ENCODE measurements around the gene NACC1. TPM values are rescaled to one million over a fixed set of nuclear protein-coding genes. Genes with fewer than 3 reads are reported as not detected.

Gene NACC1
- polyA plus RNA-seq, 1 donor (not counting 4 experiments of a cell fraction or from before 2014, with no cell fraction given): 32.9 TPM

- Histone ChIP-seq H3K4me2 (ENCODE audit: control insufficient read depth, extremely low read depth, insufficient read depth, low read depth, low read length) (no peak overlapping the region), H3K4me1 (ENCODE audit: control insufficient read depth, extremely low read depth, insufficient read depth, low read length) (no peaks in the 10 kb centered on the region), H2AFZ (ENCODE audit: control insufficient read depth, low read length) (no peak overlapping the region), H3K9me3 (ENCODE audit: control insufficient read depth, low read depth, low read length) (no peaks in the 10 kb centered on the region), H3K4me3 (ENCODE audit: control insufficient read depth in 2 of 3, extremely low read depth in 1 of 3, insufficient read depth in 2 of 3, low read depth in 1 of 3, low read length in 3 of 3) (no peak overlapping the region), H3K9me1 (ENCODE audit: control insufficient read depth, extremely low read depth, insufficient read depth, low read length) (no peaks in the 10 kb centered on the region), H4K20me1 (ENCODE audit: control insufficient read depth, extremely low read depth, insufficient read depth, low read length) (no peaks in the 10 kb centered on the region), H3K27me3 (ENCODE audit: control insufficient read depth, extremely low read depth, insufficient read depth, low read length) (no peaks in the 10 kb centered on the region), H3K36me3 (ENCODE audit: control insufficient read depth in 2 of 2, extremely low read depth in 1 of 2, insufficient read depth in 2 of 2, low read length in 2 of 2) (peaks cover 10 to 33% of the 10 kb centered on the region in 2 experiments), H3K9ac (ENCODE audit: control insufficient read depth, extremely low read depth, insufficient read depth, low read length) (no peak overlapping the region), H3K79me2 (ENCODE audit: control insufficient read depth, insufficient read depth, low read length) (peaks cover 3% of the 10 kb centered on the region), H3K27ac (ENCODE audit: control insufficient read depth, insufficient read depth, low read length) (no peak overlapping the region)
- dilution Hi-C loops (cut with MboI; ENCODE audit: extremely low pct_ligation_motif_present, low sequenced_read_pairs): no loop called here
- TF ChIP-seq CTCF (optimal IDR thresholded peaks at IDR 0.05 in 1 of 3, IDR thresholded peaks at IDR 0.05 in 1 of 3, conservative IDR thresholded peaks at IDR 0.05 in 1 of 3; ENCODE audit: extremely low read depth in 1 of 3, insufficient read depth in 2 of 3, low read length in 3 of 3) (peak in 1 of 3 experiments; percentile 6), EZH2 (IDR thresholded peaks at IDR 0.05; ENCODE audit: low read length) (no peak)
- DNase-seq (ENCODE audit: low read depth, low spot score): no peak
- FAIRE-seq: no peak
Observed at GRCh38 chr19:13072188-13072908, 45.7 kb upstream of the NACC1 start.

- Histone ChIP-seq H3K36me3 (ENCODE audit: control insufficient read depth in 2 of 2, extremely low read depth in 1 of 2, insufficient read depth in 2 of 2, low read length in 2 of 2) (peaks cover 11 to 39% of the 10 kb centered on the region in 2 experiments), H3K4me1 (ENCODE audit: control insufficient read depth, extremely low read depth, insufficient read depth, low read length) (peaks cover 1% of the 10 kb centered on the region), H3K27me3 (ENCODE audit: control insufficient read depth, extremely low read depth, insufficient read depth, low read length) (no peaks in the 10 kb centered on the region), H3K4me3 (ENCODE audit: control insufficient read depth in 2 of 3, extremely low read depth in 1 of 3, insufficient read depth in 2 of 3, low read depth in 1 of 3, low read length in 3 of 3) (no peak overlapping the region), H3K9me1 (ENCODE audit: control insufficient read depth, extremely low read depth, insufficient read depth, low read length) (no peaks in the 10 kb centered on the region), H3K4me2 (ENCODE audit: control insufficient read depth, extremely low read depth, insufficient read depth, low read depth, low read length) (no peak overlapping the region), H3K9me3 (ENCODE audit: control insufficient read depth, low read depth, low read length) (no peaks in the 10 kb centered on the region), H2AFZ (ENCODE audit: control insufficient read depth, low read length) (no peak overlapping the region), H3K27ac (ENCODE audit: control insufficient read depth, insufficient read depth, low read length) (no peak overlapping the region), H3K79me2 (ENCODE audit: control insufficient read depth, insufficient read depth, low read length) (peaks cover 3% of the 10 kb centered on the region), H4K20me1 (ENCODE audit: control insufficient read depth, extremely low read depth, insufficient read depth, low read length) (no peaks in the 10 kb centered on the region), H3K9ac (ENCODE audit: control insufficient read depth, extremely low read depth, insufficient read depth, low read length) (no peak overlapping the region)
- TF ChIP-seq CTCF (optimal IDR thresholded peaks at IDR 0.05 in 1 of 3, IDR thresholded peaks at IDR 0.05 in 1 of 3, conservative IDR thresholded peaks at IDR 0.05 in 1 of 3; ENCODE audit: extremely low read depth in 1 of 3, insufficient read depth in 2 of 3, low read length in 3 of 3) (no peak), EZH2 (IDR thresholded peaks at IDR 0.05; ENCODE audit: low read length) (no peak)
- dilution Hi-C loops (cut with MboI; ENCODE audit: extremely low pct_ligation_motif_present, low sequenced_read_pairs): no loop called here
- no peak for FAIRE-seq
- no peak for DNase-seq (ENCODE audit: low read depth, low spot score)
Observed at GRCh38 chr19:13073263-13073662, 44.8 kb upstream of the NACC1 start.
